H4 (cell line): ENCODE results near the gene RFTN1. TPM values are rescaled to one million over a fixed set of nuclear protein-coding genes. Genes with fewer than 3 reads are reported as not detected.

Source experiments
- DNase-seq: peaks from one replicate; pipeline ENCODE4 v3.0.0-alpha.2; 2015; ENCODE audit warnings: low spot score
- total RNA-seq: library from RNA; depleted of rRNA; stranded (reverse); fragments of >200 nt; shearing (Covaris generic); gene quantifications from 2 replicates; pipeline ENCODE4 v1.2.3, GENCODE V29; 2014

RFTN1 gene
- total RNA-seq, 1 experiment from 2014 or later = 5.4 TPM

DNA sequence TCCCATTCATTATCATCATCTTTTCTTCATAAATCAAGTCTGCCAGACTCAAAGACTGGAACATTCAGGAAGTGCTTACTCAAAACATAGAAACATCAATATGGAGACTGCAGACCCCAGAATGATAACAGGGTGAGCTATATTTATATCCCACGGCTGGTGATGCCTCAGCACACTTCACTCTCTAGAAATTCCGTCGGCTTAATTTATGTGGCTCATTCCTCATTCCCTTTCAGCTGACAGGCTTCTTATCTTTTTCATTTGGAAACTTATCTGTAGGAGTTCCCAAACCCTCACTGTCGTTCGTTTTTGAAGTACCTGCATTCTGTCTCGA lies 45.5 kb downstream of the RFTN1 start:
- no peak for DNase-seq

DNA sequence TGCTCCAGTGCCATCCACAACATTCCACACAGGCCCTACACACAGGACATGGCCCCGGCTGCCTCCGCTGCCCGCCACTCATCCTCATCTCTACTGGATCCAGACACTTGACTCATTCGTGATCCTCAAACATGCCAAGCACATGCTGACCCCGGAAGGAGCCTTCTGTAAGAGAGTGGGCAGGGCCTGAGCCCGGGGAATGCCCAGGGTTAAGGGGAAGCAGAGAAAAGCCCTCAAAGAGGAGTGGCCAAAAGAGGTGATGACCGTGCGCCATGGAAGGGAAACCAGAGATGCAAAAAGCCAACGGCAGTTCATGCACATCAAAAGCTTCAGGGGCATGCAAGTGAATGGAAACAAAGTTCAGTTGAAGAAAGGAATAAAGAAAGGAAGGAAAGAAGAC lies 46.1 kb downstream of the RFTN1 start:
- no peak for DNase-seq

DNA sequence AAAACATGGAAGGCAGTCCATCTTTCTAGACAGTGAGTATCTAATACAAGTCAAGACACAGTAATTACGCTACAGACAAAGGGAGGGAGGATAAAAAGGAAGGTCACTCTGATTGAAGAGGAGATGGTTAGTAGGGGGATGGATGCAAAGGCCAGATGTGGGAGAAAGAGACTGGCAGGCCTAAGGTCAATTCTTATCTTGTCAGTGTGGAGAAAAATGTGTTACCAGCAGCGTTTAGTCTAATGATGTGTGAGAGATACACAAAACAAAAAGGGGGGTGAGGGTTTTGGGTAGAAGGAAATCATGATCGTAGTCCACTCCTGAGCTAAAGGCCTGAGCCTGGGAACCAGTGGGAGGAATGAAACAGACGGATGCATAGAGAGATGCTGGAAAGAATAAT lies 46.7 kb downstream of the RFTN1 start:
- DNase-seq = no peak

DNA sequence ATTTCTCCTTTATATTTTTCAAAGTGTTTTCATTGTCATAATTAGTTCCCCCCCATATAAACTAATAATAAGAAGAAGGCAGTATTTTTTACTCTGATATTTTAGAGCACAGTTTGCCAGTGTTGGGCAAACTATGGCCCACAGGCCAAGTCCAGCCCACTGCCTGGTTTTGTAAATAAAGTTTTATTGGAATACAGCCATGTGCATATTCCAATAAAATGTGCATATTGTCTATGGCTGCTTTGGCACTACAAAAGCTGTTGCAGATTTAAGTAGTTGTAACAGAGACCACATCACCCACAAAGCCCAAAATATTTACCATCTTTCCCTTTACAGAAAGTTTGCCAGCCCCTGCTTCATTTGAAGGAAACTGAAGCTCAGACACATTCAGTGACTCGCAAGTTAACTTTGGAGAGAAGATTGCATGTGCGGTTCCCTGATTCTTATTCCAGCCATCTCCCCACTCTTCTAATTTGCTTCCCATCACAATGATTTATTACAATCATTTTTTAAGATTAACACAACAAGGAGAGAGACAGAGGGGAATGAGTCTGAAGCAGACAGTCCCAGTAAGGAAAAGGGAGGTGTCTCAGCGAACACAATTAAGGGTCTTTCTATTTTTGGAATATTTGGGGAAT lies 48.9 kb downstream of the RFTN1 start:
- no peak for DNase-seq

DNA sequence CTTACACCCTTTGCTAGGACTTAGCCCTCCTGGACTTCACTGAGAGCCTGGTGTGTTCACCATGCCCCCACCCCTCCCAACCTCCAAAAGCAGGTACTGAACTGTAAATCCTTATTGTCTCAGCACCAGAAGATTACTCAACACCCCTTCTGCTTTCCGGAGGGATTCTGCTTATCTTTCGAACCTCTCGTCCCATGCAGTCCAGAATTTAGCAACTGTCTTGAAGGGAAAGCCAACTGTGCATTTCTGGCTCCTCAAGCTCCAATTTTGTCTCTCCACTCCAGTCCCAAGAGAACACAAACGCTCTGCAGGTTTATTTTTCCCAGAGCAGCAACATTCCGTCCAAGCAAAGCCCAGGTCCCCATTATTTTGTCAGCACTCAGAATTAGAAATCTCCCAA lies 49.6 kb downstream of the RFTN1 start:
- no peak for DNase-seq

DNA sequence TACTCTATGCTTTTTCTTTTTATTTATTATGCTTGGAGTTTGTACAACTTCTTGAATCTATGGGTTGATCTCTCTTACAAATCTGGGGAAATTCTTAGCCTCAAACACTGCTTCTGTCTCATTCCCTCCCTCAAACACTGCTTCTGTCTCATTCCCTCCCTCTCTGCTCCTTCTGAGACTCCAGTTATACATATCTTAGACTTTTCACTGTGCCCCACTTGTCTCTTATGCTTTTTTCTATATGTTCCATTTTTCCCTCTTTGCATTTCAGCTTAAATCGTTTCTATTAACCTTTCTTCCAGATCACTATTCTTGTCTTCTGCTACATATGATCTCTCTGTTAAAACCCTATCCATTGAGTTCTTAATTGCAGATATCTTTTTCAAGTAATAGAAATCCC lies 50.4 kb downstream of the RFTN1 start:
- no peak for DNase-seq

DNA sequence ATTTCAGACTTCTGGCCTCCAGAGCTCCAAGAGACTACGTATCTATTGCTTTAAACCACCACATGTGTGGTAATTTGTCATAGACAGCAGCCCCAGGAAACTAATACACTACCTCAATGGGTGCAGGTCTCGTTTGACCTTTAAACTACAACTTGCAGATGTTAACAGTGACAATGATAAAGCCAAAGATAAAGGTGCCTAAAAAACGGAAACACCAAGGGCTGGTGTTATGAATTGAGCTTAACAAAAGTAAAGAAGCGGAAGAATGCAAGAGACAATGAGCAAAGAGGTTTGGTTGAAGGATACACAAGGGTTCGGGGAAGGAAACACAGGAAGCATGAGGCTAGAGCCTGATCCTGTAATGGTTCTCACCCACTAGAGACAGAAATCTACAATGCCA lies 50.8 kb downstream of the RFTN1 start:
- DNase-seq = no peak

DNA sequence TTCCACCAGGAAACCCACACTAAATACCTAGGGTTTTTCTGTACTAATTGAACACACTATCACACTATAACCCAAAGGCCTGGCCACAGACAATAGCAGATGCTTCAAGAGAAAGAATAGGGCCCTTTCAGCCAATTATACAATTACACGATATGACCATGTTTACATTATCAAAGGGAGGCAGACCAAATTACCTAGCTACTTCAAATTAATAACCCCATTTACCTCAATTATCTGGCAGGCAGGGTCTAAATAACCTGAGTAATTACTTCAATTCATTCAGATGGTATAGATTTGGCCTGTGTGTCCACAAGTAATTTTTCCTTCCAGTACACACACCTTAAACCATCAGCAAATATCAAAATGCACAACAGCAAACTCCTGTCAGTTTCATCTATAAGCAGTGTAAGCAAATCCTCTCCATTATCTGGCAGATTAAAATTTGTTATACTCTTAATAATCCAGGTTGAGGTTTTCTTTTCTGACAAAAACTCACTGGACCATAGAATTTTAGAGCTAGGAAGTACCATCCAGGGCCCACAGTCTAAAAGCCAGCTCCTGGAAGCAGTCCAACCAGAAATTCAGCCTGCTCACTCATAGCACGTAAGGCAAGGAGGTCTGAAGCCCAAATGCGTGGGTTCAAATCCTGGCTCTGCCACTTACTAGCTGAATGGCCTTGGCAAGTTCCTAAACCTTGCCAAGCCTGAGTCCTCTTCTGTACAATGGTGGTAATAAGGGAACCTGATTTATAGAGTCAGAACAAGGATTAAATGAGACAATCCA lies 51.8 kb downstream of the RFTN1 start:
- DNase-seq = no peak

DNA sequence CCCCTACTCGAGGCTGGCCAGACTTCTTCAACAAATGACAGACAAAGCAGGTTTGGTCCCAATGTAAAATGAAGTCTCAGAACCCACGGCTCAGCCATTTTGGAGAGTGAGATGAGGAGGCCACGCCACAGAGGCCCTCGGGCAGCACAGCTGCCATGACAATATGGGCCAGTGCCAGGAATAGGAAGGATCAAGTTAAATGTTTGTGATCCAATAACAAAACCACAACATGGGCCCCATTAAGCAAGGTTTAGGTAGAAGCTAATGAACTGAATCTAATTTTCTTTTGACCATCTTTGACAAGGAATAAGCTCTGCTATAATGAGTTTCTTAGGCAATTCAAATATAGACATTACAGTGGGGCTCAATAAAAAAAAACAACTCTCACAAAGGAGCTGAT lies 52.6 kb downstream of the RFTN1 start:
- no peak for DNase-seq

DNA sequence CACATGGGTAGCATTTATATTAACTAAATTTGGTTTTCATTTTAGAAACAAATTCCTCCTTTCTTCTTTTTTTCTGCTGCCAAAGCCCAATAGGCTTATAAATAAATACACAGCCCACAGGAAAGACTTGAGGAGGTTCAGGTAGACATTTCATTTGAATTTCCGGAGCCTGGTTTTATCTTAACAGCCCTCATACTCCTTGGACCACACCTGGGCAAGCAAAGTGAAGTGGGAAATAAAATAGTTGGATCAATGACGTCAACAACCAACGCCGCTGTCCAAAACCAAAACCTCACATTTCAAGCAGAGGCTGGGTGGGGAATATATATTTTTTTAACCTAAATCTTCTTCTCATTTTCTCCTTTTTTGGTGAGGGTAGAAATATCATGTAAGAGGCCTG lies 53.2 kb downstream of the RFTN1 start:
- no peak for DNase-seq

DNA sequence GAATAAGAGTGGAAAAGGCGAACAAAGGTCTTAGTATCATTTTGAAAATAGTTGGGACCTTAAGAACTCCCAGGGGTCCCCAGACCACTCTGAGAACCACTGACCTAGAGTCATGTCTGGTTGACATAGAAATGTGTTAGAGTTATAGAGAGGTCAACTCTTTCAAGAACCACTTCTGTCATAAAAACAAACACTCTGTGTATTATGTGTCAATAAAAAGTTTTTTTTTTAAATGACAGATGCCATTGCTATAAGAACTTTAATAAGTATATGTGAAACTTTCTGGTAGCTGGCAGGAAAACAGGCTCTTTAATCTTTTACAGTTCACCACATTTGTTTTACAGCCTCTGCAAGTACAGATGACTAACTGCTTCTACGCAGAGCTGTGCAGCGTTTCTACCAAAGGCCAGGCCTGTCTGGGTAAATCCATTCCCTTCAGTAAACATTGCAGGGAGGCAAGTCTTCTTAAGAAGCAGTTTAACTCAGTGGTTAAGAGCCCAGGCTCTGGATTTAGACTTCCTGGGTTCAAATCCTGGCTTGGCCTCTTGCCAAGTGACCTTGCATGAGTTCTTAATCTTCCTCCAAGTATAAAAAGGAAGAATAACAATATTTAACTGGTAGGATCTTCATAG lies 56.6 kb downstream of the RFTN1 start:
- DNase-seq = peak; percentile 70

DNA sequence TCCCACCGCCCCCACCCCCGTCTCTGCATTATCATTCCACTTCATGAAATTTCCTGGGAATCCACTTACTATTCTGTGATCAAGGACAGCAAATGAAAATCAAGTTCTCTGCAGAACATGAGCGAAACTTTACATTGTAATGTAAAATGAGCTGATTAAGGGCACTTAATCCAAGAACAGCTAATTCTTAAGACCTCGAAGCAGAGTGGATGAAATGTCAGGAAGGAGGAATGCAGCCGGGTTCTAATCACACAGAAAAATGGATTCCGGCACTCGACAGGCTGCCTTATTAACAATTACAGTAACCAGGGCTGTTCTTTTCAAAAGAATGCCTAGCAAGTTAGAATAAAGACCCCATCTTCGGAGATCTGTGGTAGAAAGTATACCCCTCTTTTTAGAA lies 57.5 kb downstream of the RFTN1 start:
- no peak for DNase-seq

DNA sequence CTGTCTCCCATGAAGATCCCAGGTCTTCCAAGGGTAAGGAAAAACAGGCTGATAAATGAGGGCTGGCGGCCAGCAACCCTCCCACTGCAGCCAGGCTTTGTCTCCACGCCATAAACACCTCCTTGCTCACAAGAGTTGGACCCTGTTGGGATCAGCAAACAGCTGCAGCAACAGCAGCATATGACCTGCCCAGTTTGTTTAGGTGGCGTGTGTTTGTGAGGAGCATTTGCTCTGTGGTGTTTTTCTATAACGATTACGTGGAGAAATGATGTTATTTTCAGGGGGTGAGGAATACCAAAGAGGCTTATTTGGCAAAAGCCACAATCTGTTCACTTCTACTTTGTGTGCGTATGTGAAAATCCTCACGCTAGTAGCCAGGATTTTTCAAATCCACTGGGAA lies 58.5 kb downstream of the RFTN1 start:
- DNase-seq = no peak

DNA sequence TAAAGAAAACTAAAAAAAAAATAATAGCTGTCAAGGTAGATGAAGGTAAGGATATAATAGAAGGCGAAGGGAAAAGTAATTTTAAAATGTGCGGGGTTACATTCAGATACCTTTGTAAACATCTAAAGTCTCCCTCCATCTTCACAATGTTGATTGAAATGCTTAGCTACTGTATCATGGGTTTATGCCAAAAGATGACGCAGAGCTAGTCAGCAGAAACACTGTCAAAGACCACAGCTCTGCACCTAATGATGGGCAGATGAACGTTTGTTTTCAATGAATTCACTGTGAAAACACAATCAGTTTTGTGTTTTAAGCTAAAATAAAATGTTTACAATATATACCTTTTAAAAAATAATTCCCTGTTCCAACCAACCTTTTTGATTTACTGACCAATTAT lies 61.2 kb downstream of the RFTN1 start:
- DNase-seq = peak; percentile 60

DNA sequence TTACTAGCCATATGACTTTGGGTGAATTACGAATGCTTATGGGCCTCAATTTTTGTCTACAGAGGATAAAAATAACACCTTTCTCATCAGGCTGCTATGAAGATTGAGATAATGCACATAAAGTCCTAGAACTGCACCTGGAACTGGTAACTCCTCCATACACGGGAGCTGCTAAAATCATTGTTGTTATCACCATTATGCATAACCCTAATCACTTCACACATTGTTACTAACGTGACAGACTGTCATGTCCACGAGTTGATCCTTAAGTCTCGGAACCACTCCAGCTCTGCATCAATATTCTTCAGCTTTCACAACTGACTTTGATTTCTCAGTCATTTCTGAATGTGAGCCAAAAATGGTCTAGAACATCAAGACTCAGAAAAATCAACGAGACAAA lies 64.1 kb downstream of the RFTN1 start:
- no peak for DNase-seq

DNA sequence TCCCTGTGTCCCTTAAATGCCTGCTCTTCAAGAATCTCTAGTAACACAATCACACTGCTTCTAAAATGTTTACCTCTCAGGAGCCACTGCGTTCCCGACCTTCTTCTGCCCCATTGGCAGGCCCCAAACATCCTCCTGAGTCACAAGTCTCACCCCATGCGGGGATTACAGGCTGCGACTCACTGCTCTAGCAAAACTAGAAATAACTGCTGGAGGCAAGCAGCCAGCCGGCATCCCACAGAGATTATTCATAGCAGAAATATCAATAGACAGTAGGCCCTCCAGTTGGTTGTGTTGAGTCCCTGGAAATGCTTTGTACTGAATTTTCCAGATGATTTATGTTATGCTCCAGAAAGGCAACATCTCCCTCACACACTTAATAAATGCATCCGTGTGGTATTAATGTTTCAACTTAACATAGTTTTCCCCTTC lies 64.8 kb downstream of the RFTN1 start:
- peak; percentile 77 for DNase-seq

DNA sequence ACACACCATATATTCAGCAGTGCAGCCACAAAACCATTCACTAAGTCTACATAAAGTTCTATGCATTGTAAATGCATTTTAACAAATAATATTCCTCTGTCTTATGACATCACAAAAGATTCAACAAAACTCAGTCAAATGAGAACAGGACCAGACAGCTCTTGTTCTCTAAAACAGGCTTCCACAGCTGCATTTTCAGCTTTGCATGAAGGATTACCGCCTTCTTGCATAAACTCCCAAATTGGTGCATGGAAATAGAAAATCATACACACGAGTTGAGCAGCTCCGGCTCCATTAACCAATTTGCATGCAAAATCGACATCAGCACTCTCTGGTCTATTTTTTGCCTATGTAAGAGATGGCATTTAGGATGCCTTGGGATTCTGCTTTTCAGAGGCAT lies 66.4 kb downstream of the RFTN1 start:
- no peak for DNase-seq

DNA sequence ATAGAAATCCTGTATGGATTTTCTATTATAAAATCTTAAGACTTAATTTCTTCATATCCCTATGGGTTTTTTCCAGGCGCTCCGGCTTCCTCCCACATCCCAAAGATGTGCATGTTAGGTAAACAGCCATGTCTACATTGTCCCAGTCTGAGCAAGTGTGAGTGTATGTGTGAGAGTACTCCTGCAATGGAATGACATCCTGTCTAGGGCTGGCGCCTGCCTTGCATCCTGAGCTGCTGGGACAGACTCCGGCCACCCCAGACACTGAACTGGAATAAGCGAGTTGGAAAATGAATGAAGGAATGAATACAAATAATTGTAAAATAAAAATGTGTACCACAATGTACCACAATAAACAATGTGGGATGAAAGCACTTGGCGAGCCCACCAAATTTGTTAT lies 69.2 kb downstream of the RFTN1 start:
- DNase-seq = no peak

DNA sequence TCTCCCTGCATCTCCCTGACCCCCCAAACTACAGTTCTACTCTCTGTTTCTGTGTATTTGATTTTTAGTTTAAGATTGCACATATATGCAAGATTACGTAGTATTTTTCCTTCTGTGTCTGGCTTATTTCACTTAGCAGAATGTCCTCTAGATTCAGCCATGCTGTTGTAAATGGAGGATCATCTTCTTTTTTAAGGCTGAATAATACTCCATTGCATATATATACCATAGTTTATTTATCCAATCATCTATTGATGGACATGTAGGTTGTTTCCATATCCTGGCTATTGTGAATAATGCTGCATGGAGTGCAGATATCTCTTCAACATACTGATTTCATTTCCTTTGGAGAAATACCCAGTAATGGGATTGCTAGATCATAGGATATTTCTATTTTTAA lies 70.8 kb downstream of the RFTN1 start:
- DNase-seq = no peak

DNA sequence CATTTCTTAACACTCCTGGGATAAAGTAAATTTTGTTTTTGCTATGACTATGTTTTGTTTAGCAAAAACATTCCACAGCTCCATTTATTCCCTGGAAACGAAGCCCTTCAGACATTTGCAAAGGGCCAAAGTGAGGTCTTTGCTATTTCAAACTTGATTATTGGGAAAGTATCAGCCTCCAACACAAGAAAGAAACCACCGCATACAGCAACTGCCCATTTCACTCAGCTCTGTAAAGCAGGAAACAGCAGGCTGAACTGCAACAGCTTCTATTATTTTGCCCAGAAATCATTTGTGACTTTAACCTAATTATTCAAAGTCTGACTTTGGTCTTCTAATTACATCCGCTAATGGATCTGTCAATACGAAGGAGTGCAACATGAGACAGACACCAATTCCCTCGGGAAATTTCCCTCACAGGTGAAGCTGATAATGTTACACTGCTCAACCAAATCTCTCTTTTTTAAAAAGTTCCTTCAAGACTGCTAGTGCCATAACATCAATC lies 72.1 kb downstream of the RFTN1 start:
- peak; percentile 42 for DNase-seq

DNA sequence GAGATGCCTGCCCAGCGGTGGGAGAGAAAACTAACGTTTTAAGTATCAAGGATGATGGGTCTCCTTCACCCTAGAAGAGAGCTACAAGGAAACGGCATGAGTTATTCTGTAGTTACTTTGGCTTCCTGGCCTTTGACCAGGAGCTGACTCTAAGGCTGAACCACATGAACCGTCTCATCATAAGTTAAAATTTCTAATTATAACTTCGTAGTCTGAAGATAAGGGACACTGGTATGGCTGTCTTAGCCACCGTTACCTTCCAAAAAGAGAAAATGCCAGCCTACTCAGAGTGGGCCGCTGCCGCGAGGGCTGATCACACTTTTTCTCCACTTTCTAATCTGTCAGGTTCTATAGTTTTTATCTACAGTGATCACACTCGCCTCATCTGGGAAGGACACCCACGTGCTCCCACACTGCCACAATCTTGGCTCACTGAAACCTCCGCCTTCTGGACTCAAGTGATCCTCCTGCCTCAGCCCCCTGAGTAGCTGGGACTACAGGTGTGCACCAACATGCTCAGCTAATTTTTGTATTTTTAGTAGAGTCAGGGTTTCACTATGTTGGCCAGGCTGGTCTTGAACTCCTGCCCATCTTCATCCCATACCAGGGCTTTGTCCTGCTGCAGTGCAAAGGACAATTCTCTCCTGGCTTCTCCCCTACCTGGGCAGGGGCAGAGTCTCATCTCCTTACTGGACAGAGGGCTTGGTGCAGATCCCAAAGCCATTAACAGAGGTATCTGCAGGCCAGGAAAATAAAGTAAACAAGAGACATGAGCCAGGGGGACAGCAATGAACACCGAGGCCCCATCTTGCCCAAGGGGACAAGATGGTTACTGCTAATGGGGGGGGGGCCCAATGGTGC lies 73.4 kb downstream of the RFTN1 start:
- no peak for DNase-seq

DNA sequence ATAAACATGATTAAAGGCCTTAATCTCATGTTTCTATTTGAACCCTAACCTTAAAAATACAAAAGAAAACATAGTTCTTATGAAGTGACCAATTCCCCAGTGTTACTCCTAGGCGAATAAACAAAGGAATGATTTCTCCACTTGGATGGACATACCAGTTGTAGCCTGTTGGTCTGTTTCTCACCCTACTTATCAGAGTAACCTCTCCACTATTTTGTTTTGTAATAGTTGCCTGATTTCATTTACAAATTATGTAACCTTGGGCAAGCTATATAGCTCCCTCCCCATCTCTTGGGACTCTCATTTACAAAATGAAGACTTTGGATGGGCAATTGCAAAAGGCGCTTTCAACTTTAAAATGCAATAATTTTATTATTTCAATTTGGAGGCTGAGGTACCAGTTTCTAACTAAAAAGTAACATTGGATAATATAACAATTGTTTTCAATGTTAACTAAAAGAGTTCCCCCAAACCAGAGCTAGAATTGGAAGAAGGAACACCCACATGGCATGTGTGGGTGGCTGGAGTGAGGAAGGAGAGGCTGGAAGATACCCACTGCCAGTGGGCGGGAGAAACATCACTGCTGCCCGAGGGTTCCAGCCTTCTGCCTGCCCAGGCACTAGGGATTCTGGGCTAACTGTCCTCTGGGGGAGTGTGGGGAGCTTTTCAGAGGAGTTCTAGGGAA lies 74.2 kb downstream of the RFTN1 start:
- DNase-seq = no peak
